Measurements from ENCODE around the gene LBP. TPM values are rescaled to one million over a fixed set of nuclear protein-coding genes. Genes with fewer than 3 reads are reported as not detected.

LBP gene
- total RNA-seq, 4 donors from 2014 or later, result 1.4 to 17.9 (median 6.5) TPM

- no peaks in the 10 kb centered on the region for H3K9me3 ChIP-seq
- H3K4me1 ChIP-seq, result peaks cover 0 to 7% of the 10 kb centered on the region in 2 donors
- H3K36me3 ChIP-seq, result no peaks in the 10 kb centered on the region
- DNase-seq, result no peak
- intact Hi-C loops (cut with DNase I; ENCODE audit: low total_unique reads), result loop anchor here (10.0 kb wide), 1 partner anchor 246 kb away; no protein-coding TSS in a partner anchor
- TF ChIP-seq CTCF (IDR thresholded peaks at IDR 0.05 in 4 of 5, conservative IDR thresholded peaks at IDR 0.05 in 1 of 5) (no peak), POLR2A (IDR thresholded peaks at IDR 0.05) (no peak)
- no peak for ATAC-seq
- no peaks in the 10 kb centered on the region for H3K27me3 ChIP-seq
- H3K27ac ChIP-seq, result no peak overlapping the region
- in situ Hi-C loops (cut with MboI; ENCODE audit: low sequenced_read_pairs in 4 of 4), result loop anchor here in 1 of 4 donors (10.0 kb wide), 1 partner anchor 66 kb away; no protein-coding TSS in a partner anchor
- no peak overlapping the region for H3K4me3 ChIP-seq
Measured at GRCh38 chr20:38300438-38300837, 45.8 kb upstream of the LBP start.

- TF ChIP-seq CTCF (IDR thresholded peaks at IDR 0.05 in 4 of 5, conservative IDR thresholded peaks at IDR 0.05 in 1 of 5) (no peak), POLR2A (IDR thresholded peaks at IDR 0.05) (no peak)
- no peak overlapping the region for H3K4me3 ChIP-seq
- H3K9me3 ChIP-seq, result no peaks in the 10 kb centered on the region
- no peak overlapping the region for H3K27ac ChIP-seq
- no peak for ATAC-seq
- no peak for DNase-seq
- in situ Hi-C loops (cut with MboI; ENCODE audit: low sequenced_read_pairs in 4 of 4), result loop anchor here in 1 of 4 donors (10.0 kb wide), 1 partner anchor 67 kb away; no protein-coding TSS in a partner anchor
- H3K36me3 ChIP-seq, result no peaks in the 10 kb centered on the region
- H3K4me1 ChIP-seq, result peaks cover 0 to 7% of the 10 kb centered on the region in 2 donors
- intact Hi-C loops (cut with DNase I; ENCODE audit: low total_unique reads), result loop anchor here (10.0 kb wide), 1 partner anchor 247 kb away; no protein-coding TSS in a partner anchor
- H3K27me3 ChIP-seq, result no peaks in the 10 kb centered on the region
Measured at GRCh38 chr20:38301309-38301708, 45.0 kb upstream of the LBP start.

- ATAC-seq, result no peak
- H3K27ac ChIP-seq, result no peak overlapping the region
- no peaks in the 10 kb centered on the region for H3K27me3 ChIP-seq
Measured at GRCh38 chr20:38302786-38303185, 43.5 kb upstream of the LBP start.

GRCh38 chr20:38303908-38304379, 42.3 kb upstream of the LBP start, which contains the start of gene BPI:
TSS of gene BPI (plus strand) at chr20:38304156. CDS start at chr20:38304224, 68 bp downstream.
- TF ChIP-seq POLR2A (IDR thresholded peaks at IDR 0.05), result no peak
- no peak for TF ChIP-seq CTCF (IDR thresholded peaks at IDR 0.05 in 4 of 5, conservative IDR thresholded peaks at IDR 0.05 in 1 of 5)
- in situ Hi-C loops (cut with MboI; ENCODE audit: low sequenced_read_pairs in 4 of 4) (loop anchor here in 1 of 4 donors (10.0 kb wide), 1 partner anchor 69 kb away; no protein-coding TSS in a partner anchor), intact Hi-C loops (cut with DNase I; ENCODE audit: low total_unique reads) (loop anchor here (10.0 kb wide), 1 partner anchor 249 kb away; no protein-coding TSS in a partner anchor)
- DNase-seq (no peak), ATAC-seq (no peak)
- H3K27me3 ChIP-seq, result no peaks in the 10 kb centered on the region
- no peak within 1 kb of the TSS for H3K27ac ChIP-seq
- no peak within 1 kb of the TSS for H3K4me3 ChIP-seq
- H3K4me1 ChIP-seq, result peaks cover 0 to 5% of the 10 kb centered on the region in 2 donors
- no peaks in the 10 kb centered on the region for H3K9me3 ChIP-seq
- H3K36me3 ChIP-seq, result no peaks in the 10 kb centered on the region

More at GRCh38 chr20:38302786-38303185, 43.5 kb upstream of the LBP start:
- Histone ChIP-seq H3K36me3 (no peaks in the 10 kb centered on the region), H3K4me1 (peaks cover 0 to 7% of the 10 kb centered on the region in 2 donors), H3K9me3 (no peaks in the 10 kb centered on the region), H3K4me3 (no peak overlapping the region)
- TF ChIP-seq CTCF (IDR thresholded peaks at IDR 0.05 in 4 of 5, conservative IDR thresholded peaks at IDR 0.05 in 1 of 5), result no peak
- no peak for TF ChIP-seq POLR2A (IDR thresholded peaks at IDR 0.05)
- intact Hi-C loops (cut with DNase I; ENCODE audit: low total_unique reads), result loop anchor here (10.0 kb wide), 1 partner anchor 248 kb away; no protein-coding TSS in a partner anchor
- in situ Hi-C loops (cut with MboI; ENCODE audit: low sequenced_read_pairs in 4 of 4), result loop anchor here in 1 of 4 donors (10.0 kb wide), 1 partner anchor 68 kb away; no protein-coding TSS in a partner anchor
- DNase-seq, result no peak

All from gastrocnemius medialis (tissue), 4 donors.